B cell (primary cell): ENCODE measurements around the gene KRTAP19-1. TPM values are rescaled to one million over a fixed set of nuclear protein-coding genes. Genes with fewer than 3 reads are reported as not detected.

ENCODE experiments used
- ATAC-seq: fragments of 200-7000 bp; cut with Tn5 transposase; one replicate; pipeline ENCODE4 v1.10.0; 2021; ENCODE audit warnings: low read depth, mild to moderate bottlenecking, moderate number of reproducible peaks, moderate library complexity
- CTCF ChIA-PET: fragments of 350-600 bp; sonication (Branson Sonifier 250); formaldehyde crosslinking; loops from one replicate; lab custom pipeline; 2021; ENCODE audit warnings: antibody characterized with exemption, inconsistent platforms; lab: Charles Lee
- POLR2A ChIA-PET: fragments of 350-600 bp; sonication (Branson Sonifier 250); formaldehyde crosslinking; loops from one replicate; lab custom pipeline; 2021; ENCODE audit warnings: antibody characterized with exemption; lab: Charles Lee
- DNase-seq: peaks from one replicate; pipeline ENCODE4 v3.0.0; 2013
- H2AFZ ChIP-seq: 2 replicates; pipeline ENCODE4 v1.6.1; 2012; ENCODE audit warnings: mild to moderate bottlenecking, low read depth, low read length; ENCODE audit not compliant: insufficient read depth, poor library complexity, severe bottlenecking
- H3K27ac ChIP-seq, 2 donors: 1 replicate in 1 of 2; 2 replicates in 1 of 2; pipeline ENCODE4 v1.5.1; 2012 to 2013; ENCODE audit warnings: low read length in 2 of 2, mild to moderate bottlenecking in 2 of 2, moderate library complexity in 1 of 2
- H3K27me3 ChIP-seq, 4 experiments: fragments of 200-600 bp in 1 of 4; sonication (generic) in 1 of 4; replicated peaks in 1 of 4; 1 replicate in 2 of 4; 2 replicates in 2 of 4; pipeline versions ENCODE4 v1.6.1 to v1.7.0; 2013 to 2016; ENCODE audit warnings: low read length in 3 of 4, mild to moderate bottlenecking in 2 of 4, mixed read lengths in 1 of 4, moderate library complexity in 1 of 4; ENCODE audit not compliant: insufficient read depth in 4 of 4, control insufficient read depth in 3 of 4; ENCODE audit errors: control extremely low read depth in 1 of 4
- H3K36me3 ChIP-seq, 2 experiments: replicated peaks in 1 of 2; 1 replicate in 1 of 2; 2 replicates in 1 of 2; pipeline versions ENCODE4 v1.6.1 to v1.7.1; 2013; ENCODE audit warnings: low read length in 1 of 2; ENCODE audit not compliant: insufficient read depth in 2 of 2, control insufficient read depth in 1 of 2; ENCODE audit errors: control extremely low read depth in 1 of 2, extremely low read depth in 1 of 2
- H3K4me1 ChIP-seq, 2 donors: fragments of 200-600 bp in 1 of 2; sonication (generic) in 1 of 2; 1 replicate in 1 of 2; 2 replicates in 1 of 2; pipeline versions ENCODE4 v1.5.1 to v1.6.1; 2013 to 2017; ENCODE audit warnings: low read length in 2 of 2; ENCODE audit not compliant: control insufficient read depth in 2 of 2, insufficient read depth in 2 of 2
- H3K4me2 ChIP-seq: replicated peaks from 2 replicates; pipeline ENCODE3; 2012; ENCODE audit warnings: mild to moderate bottlenecking, low read depth, low read length; ENCODE audit not compliant: poor library complexity, severe bottlenecking
- H3K4me3 ChIP-seq, 5 experiments: fragments of 200-600 bp in 1 of 5; sonication (generic) in 1 of 5; 1 replicate in 3 of 5; 2 replicates in 2 of 5; pipeline versions ENCODE4 v1.5.1 to v1.7.0; 2011 to 2016; ENCODE audit warnings: low read length in 4 of 5, mild to moderate bottlenecking in 4 of 5, low read depth in 2 of 5, control low read depth in 1 of 5, moderate library complexity in 1 of 5; ENCODE audit not compliant: insufficient read depth in 1 of 5; ENCODE audit errors: control extremely low read depth in 1 of 5, extremely low read depth in 1 of 5
- H3K79me2 ChIP-seq: fragments of 200-600 bp; sonication (generic); one replicate; pipeline ENCODE4 v1.6.0; 2016; ENCODE audit warnings: low read length; ENCODE audit not compliant: control insufficient read depth, insufficient read depth
- H3K9ac ChIP-seq: fragments of 200-600 bp; sonication (generic); 2 replicates; pipeline ENCODE4 v1.6.1; 2017; ENCODE audit warnings: mild to moderate bottlenecking, low read length, moderate library complexity
- H3K9me3 ChIP-seq, 3 donors: one replicate each; pipeline versions ENCODE4 v1.6.1 to v1.7.1; 2013; ENCODE audit warnings: low read length in 2 of 3; ENCODE audit not compliant: control insufficient read depth in 2 of 3, insufficient read depth in 1 of 3; ENCODE audit errors: control extremely low read depth in 1 of 3
- H4K20me1 ChIP-seq: 2 replicates; pipeline ENCODE4 v1.6.0; 2012; ENCODE audit warnings: mild to moderate bottlenecking, low read length; ENCODE audit not compliant: insufficient read depth, control insufficient read depth, poor library complexity, severe bottlenecking
- H3K27ac Mint-ChIP-seq: one replicate; pipeline ENCODE4 v1.8.0; 2021; ENCODE audit warnings: mixed read lengths
- H3K27me3 Mint-ChIP-seq: one replicate; pipeline ENCODE4 v1.8.0; 2021; ENCODE audit warnings: mixed read lengths
- H3K4me1 Mint-ChIP-seq: one replicate; pipeline ENCODE4 v1.8.0; 2021; ENCODE audit warnings: mixed read lengths
- H3K4me3 Mint-ChIP-seq: one replicate; pipeline ENCODE4 v1.8.0; 2021; ENCODE audit warnings: mixed read lengths
- H3K9me3 Mint-ChIP-seq: one replicate; pipeline ENCODE4 v1.8.0; 2022; ENCODE audit warnings: mixed read lengths; ENCODE audit not compliant: insufficient read depth
- EZH2 ChIP-seq: IDR thresholded peaks from 2 replicates; pipeline ENCODE4 v1.6.1; 2012; ENCODE audit warnings: borderline replicate concordance, low read depth, mild to moderate bottlenecking, moderate library complexity, low read length; ENCODE audit not compliant: insufficient read depth, poor library complexity, severe bottlenecking
- WGBS: methylation state at CpG from one replicate; pipeline ENCODE4 v1.1.5; 2013; ENCODE audit warnings: missing lambda C conversion rate; ENCODE audit not compliant: insufficient coverage; 5-methylcytosine and 5-hydroxymethylcytosine counted together
- intact Hi-C: fragments of 100-400 bp; cut with micrococcal nuclease; formaldehyde crosslinking; loops from one replicate; pipeline ENCODE4 v1.10.0; 2022
- polyA plus RNA-seq: library from polyadenylated mRNA; depleted of rRNA; stranded (reverse); fragments of >200 nt; gene quantifications from 2 replicates; pipeline ENCODE4 v1.2.3, GENCODE V29; 2012
- total RNA-seq, 2 donors: library from RNA; stranded (reverse); fragments of 120-200 nt in 1 of 2; gene quantifications; 1 replicate in 1 of 2; 2 replicates in 1 of 2; pipeline versions ENCODE4 v1.2.3 to v1.2.4, GENCODE V29; 2013 to 2022
- TF ChIP-seq, protein P1 (sequence below): fragments of 200-600 bp; IDR thresholded peaks from one replicate; pipeline ENCODE4 v1.8.0; 2022; ENCODE audit warnings: antibody characterized with exemption, mild to moderate bottlenecking

The KRTAP19-1 gene
- total and polyA plus RNA-seq, 2 donors (not counting 1 experiment from before 2014, with no cell fraction given): not detected

DNA sequence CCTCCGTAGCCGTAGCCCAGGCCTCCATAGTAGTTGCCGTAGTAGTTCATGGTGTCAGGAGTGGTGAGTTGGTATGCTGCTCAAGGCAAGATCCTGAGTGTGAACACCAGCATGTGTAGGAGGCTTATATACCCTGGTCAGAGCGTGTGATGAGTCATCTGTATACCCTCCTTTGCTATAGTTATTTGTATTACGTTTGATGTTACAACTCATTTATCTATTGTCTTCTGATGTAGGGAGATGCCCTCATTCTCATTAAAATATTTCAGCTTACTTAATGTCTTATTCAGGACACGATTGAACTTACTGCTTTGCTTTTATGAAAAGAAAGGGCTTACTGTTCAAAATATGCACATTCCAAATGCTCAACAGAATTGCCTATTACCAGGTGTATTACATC is 21.9 kb upstream of the KRTAP19-1 start, which contains the start of gene KRTAP19-5:
Gene KRTAP19-5, minus strand, starts transcription at position 101 of the 400 bp plus-strand sequence. Its CDS starts 51 bp downstream, at position 50.
- Histone ChIP-seq H3K27ac (no peak within 1 kb of the TSS), H3K9me3 (peaks cover 0 to 2% (median 0%) of the 10 kb centered on the region in 3 donors), H3K9ac (no peak within 1 kb of the TSS), H3K36me3 (no peaks in the 10 kb centered on the region), H3K4me2 (no peak within 1 kb of the TSS), H3K4me3 (no peak within 1 kb of the TSS), H3K27me3 (no peaks in the 10 kb centered on the region), H2AFZ (no peak within 1 kb of the TSS), H3K4me1 (no peaks in the 10 kb centered on the region), H3K79me2 (no peaks in the 10 kb centered on the region), H4K20me1 (no peaks in the 10 kb centered on the region)
- ChIA-PET POLR2A (no interaction called here), CTCF (no interaction called here)
- Mint-ChIP-seq H3K4me1 (no peaks in the 10 kb centered on the region), H3K9me3 (no peaks in the 10 kb centered on the region), H3K27me3 (no peaks in the 10 kb centered on the region), H3K27ac (no peak within 1 kb of the TSS), H3K4me3 (no peak within 1 kb of the TSS)
- no peak for DNase-seq
- TF ChIP-seq EZH2: no peak
- TF ChIP-seq, protein P1, sequence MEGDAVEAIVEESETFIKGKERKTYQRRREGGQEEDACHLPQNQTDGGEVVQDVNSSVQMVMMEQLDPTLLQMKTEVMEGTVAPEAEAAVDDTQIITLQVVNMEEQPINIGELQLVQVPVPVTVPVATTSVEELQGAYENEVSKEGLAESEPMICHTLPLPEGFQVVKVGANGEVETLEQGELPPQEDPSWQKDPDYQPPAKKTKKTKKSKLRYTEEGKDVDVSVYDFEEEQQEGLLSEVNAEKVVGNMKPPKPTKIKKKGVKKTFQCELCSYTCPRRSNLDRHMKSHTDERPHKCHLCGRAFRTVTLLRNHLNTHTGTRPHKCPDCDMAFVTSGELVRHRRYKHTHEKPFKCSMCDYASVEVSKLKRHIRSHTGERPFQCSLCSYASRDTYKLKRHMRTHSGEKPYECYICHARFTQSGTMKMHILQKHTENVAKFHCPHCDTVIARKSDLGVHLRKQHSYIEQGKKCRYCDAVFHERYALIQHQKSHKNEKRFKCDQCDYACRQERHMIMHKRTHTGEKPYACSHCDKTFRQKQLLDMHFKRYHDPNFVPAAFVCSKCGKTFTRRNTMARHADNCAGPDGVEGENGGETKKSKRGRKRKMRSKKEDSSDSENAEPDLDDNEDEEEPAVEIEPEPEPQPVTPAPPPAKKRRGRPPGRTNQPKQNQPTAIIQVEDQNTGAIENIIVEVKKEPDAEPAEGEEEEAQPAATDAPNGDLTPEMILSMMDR: no peak
- 100% methylated on average over 1 of the region's 6 CpGs for WGBS
- intact Hi-C loops: no loop called here
- no peak for ATAC-seq

DNA sequence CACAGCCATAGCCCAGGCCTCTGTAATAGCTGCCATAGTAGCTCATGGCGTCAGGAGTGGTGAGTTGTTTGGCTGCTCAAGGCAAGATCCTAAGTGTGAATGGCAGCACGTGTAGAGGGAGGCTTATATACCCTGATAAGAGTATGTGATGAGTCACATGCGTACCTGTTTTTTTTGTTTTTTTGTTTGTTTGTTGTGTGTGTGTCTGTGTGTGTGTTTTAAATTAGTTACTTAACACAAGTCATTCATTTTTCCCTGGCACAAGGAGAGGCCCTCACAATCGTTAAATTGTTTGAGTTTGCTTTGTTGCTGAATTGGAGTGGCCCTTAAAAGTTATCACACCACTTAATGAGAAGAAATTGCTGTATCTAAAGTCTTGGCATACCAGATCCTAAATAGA is 16.9 kb upstream of the KRTAP19-1 start, which contains the start of gene KRTAP19-4:
Gene KRTAP19-4, minus strand, starts transcription at position 101 of the 400 bp plus-strand sequence. Its CDS starts 55 bp downstream, at position 46.
- Histone ChIP-seq H3K27me3 (no peaks in the 10 kb centered on the region), H3K9ac (no peak within 1 kb of the TSS), H4K20me1 (no peaks in the 10 kb centered on the region), H2AFZ (no peak within 1 kb of the TSS), H3K4me1 (no peaks in the 10 kb centered on the region), H3K4me2 (no peak within 1 kb of the TSS), H3K9me3 (peaks cover 0 to 9% (median 0%) of the 10 kb centered on the region in 3 donors), H3K36me3 (no peaks in the 10 kb centered on the region), H3K4me3 (no peak within 1 kb of the TSS), H3K27ac (no peak within 1 kb of the TSS), H3K79me2 (no peaks in the 10 kb centered on the region)
- CTCF ChIA-PET: no interaction called here
- no peak for ATAC-seq
- WGBS: no CpG with 5 or more reads among the region's 4 CpGs
- POLR2A ChIA-PET: no interaction called here
- Mint-ChIP-seq H3K4me3 (no peak within 1 kb of the TSS), H3K27me3 (no peaks in the 10 kb centered on the region), H3K4me1 (no peaks in the 10 kb centered on the region), H3K9me3 (no peaks in the 10 kb centered on the region), H3K27ac (no peak within 1 kb of the TSS)
- intact Hi-C loops: no loop called here
- DNase-seq: no peak
- no peak for TF ChIP-seq EZH2
- TF ChIP-seq, protein P1: no peak
